Astrocyte of the cerebellum (primary cell): ENCODE results near the gene RIPOR3.

Source experiments
- DNase-seq: peaks from one replicate; pipeline ENCODE4 v3.0.0-alpha.2; 2011; ENCODE audit warnings: low read depth
- H3K4me3 ChIP-seq: 2 replicates; pipeline ENCODE4 v1.5.1; 2011; ENCODE audit warnings: mild to moderate bottlenecking, low read depth, low read length, moderate library complexity
- in situ Hi-C: cut with HindIII; loops from 2 replicates; pipeline ENCODE4 v1.10.0; 2017; ENCODE audit warnings: low sequenced_read_pairs
- TF ChIP-seq, protein P1 (sequence below): IDR thresholded peaks from 2 replicates; pipeline ENCODE4 v1.5.1; 2012; ENCODE audit warnings: low read length, low read depth, moderate library complexity, mild to moderate bottlenecking; ENCODE audit errors: missing control alignments

RIPOR3 gene

DNA sequence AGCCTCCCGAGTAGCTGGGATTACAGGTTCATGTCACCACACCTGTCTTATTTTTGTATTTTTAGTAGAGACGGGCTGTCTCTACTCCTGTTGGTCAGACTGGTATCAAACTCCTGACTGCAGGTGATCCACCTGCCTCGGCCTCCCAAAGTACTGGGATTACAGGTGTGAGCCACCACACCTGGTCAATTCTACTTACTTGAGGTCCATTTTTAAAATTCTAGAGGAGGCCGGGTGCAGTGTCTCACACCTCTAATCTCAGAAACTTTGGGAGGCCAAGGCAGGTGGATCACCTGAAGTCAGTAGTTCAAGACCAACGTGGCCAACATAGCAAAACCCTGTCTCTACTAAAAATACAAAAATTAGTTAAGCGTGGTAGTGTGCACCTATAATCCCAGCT is 7.8 kb downstream of the RIPOR3 start:
- TF ChIP-seq, protein P1, sequence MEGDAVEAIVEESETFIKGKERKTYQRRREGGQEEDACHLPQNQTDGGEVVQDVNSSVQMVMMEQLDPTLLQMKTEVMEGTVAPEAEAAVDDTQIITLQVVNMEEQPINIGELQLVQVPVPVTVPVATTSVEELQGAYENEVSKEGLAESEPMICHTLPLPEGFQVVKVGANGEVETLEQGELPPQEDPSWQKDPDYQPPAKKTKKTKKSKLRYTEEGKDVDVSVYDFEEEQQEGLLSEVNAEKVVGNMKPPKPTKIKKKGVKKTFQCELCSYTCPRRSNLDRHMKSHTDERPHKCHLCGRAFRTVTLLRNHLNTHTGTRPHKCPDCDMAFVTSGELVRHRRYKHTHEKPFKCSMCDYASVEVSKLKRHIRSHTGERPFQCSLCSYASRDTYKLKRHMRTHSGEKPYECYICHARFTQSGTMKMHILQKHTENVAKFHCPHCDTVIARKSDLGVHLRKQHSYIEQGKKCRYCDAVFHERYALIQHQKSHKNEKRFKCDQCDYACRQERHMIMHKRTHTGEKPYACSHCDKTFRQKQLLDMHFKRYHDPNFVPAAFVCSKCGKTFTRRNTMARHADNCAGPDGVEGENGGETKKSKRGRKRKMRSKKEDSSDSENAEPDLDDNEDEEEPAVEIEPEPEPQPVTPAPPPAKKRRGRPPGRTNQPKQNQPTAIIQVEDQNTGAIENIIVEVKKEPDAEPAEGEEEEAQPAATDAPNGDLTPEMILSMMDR = no peak
- H3K4me3 ChIP-seq = no peak overlapping the region
- in situ Hi-C loops = no loop called here
- DNase-seq = no peak

- TF ChIP-seq, protein P1 = no peak
- H3K4me3 ChIP-seq = no peak overlapping the region
- DNase-seq = no peak
- in situ Hi-C loops = no loop called here
Measured at GRCh38 chr20:50682947-50683530, 8.3 kb downstream of the RIPOR3 start.

- H3K4me3 ChIP-seq = no peak overlapping the region
- in situ Hi-C loops = no loop called here
- DNase-seq = no peak
- TF ChIP-seq, protein P1 = no peak
Measured at GRCh38 chr20:50682065-50682464, 9.3 kb downstream of the RIPOR3 start.

GRCh38 chr20:50681359-50682064 is 9.8 kb downstream of the RIPOR3 start:
- TF ChIP-seq, protein P1 = no peak
- in situ Hi-C loops = no loop called here
- DNase-seq = no peak
- no peak overlapping the region for H3K4me3 ChIP-seq

DNA sequence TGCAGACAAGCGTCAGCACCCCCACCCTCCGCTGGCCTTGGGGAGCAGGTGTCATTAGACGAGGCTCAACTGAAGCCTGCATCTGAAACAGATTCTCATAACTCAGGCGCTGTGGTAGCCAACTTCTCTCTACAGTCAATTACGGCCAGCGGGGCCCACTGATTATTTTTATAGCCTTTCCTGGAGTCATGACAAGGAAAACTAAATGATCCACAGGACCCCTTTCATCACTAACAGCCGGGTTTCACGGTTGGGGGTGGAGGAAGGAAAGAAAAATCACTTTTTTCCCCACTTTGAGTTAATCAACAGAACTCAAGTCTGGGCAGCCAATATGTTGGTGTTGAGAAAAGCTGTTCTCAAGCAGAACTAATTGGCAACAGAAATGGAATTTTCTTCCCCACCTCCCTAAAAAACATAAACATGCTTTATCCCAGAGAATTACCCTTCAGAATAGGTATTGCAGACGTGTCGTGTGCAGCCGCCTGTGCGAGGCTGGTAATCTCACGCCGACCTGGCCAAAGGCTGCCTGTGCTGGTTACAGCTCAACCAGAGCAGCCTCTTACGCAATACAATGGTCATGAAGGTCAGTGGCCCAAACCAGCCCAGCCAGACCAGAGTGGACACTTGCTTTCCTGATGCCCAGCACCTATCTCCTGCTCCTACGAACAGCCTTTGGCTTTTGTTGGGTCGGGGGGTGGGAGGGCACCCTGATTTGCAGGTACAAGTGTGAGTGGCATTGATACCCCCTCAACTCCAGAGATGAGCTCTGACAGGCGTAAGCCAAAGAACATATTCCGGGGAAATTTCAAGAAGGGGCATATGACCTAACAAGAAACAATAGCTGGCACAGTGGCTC is 11.0 kb downstream of the RIPOR3 start:
- DNase-seq = peak; percentile 93
- TF ChIP-seq, protein P1 = no peak
- in situ Hi-C loops = no loop called here
- H3K4me3 ChIP-seq = no peak overlapping the region

GRCh38 chr20:50679753-50680104 is 11.6 kb downstream of the RIPOR3 start:
- TF ChIP-seq, protein P1 = no peak
- no peak overlapping the region for H3K4me3 ChIP-seq
- DNase-seq = no peak
- in situ Hi-C loops = no loop called here
